Neural progenitor cell (in vitro differentiated cells): ENCODE results near the gene MAPK10.

Experiments
- EZH2 ChIP-seq: fragments of 200-600 bp; sonication (generic); IDR thresholded peaks from 2 replicates; pipeline ENCODE4 v1.6.1; 2017; ENCODE audit warnings: antibody characterized with exemption, mild to moderate bottlenecking, moderate library complexity
- EZH2phosphoT487 ChIP-seq: fragments of 200-600 bp; sonication (generic); IDR thresholded peaks from 2 replicates; pipeline ENCODE4 v1.6.1; 2017; ENCODE audit warnings: antibody characterized with exemption
- TF ChIP-seq, protein P1 (sequence below): fragments of 200-600 bp; sonication (generic); IDR thresholded peaks from 2 replicates; pipeline ENCODE4 v1.5.1; 2017; ENCODE audit warnings: antibody characterized with exemption, mild to moderate bottlenecking

DNA sequence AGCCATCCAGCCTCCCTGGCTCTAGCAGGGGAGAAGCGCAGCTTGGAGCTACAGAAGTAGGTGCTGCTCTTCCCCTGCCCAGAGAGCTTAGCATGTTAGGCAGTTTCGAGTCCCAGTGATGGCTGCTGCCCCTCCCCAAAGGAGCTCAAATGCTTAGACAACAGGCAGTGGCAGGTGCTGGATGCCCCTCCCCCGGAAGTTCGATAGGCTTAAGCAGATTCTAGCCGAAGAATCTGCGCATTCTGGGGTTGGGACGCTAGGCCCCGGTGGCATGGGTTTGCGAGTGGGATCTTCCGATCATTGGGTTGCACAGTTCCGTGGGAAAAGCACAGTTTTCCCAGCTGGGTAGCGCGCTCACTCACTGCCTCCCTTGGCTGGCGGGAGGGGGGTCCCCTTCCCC, 117.2 kb downstream of the MAPK10 start:
- TF ChIP-seq, protein P1, sequence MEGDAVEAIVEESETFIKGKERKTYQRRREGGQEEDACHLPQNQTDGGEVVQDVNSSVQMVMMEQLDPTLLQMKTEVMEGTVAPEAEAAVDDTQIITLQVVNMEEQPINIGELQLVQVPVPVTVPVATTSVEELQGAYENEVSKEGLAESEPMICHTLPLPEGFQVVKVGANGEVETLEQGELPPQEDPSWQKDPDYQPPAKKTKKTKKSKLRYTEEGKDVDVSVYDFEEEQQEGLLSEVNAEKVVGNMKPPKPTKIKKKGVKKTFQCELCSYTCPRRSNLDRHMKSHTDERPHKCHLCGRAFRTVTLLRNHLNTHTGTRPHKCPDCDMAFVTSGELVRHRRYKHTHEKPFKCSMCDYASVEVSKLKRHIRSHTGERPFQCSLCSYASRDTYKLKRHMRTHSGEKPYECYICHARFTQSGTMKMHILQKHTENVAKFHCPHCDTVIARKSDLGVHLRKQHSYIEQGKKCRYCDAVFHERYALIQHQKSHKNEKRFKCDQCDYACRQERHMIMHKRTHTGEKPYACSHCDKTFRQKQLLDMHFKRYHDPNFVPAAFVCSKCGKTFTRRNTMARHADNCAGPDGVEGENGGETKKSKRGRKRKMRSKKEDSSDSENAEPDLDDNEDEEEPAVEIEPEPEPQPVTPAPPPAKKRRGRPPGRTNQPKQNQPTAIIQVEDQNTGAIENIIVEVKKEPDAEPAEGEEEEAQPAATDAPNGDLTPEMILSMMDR: no peak
- TF ChIP-seq EZH2 (no peak), EZH2phosphoT487 (no peak)
